C4-2B (cell line): ENCODE measurements around the gene ID3.

Source experiments
- H3K27ac ChIP-seq: fragments of 450-650 bp; 2 replicates; pipeline ENCODE4 v1.5.1; 2017
- ZFX ChIP-seq: fragments of 450-650 bp; IDR thresholded peaks from 2 replicates; pipeline ENCODE4 v1.6.1; 2017
- TF ChIP-seq, protein P1 (sequence below): fragments of 450-650 bp; conservative IDR thresholded peaks from 2 replicates; pipeline ENCODE4 v1.5.1; 2017; ENCODE audit warnings: mild to moderate bottlenecking

Gene ID3

DNA sequence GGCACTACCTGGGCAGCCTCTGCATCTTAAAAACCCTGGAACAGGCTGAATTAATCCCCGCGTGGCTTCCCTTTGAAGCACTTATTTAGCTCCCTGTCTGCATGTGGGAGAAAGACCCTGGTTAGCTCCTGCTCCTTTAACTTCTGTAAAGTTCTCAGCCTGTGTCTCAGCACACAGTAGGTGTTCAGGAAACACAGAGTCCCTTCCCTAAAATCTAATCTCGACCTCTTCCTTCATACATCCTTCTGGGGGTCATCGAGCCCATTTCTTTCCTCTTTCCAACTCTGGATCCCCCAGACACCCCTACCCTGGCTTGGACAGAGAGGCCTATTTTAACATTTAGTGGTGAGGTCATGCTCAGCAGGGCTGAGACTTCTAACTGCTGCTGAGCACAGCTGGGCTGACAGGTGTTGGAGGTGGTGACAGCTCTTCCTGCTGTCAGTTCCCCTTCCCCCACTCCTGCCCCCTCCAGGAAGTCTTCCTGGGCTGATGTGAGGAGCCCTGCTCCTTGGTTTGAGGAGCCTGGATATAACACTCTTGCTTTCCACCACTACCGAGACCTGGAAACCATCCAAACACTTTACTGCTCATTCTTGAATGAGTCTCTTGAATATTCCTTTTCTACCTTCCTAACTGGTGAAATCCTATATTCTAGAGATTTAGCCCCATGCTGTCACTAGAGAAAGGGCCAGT is 33.6 kb downstream of the ID3 start:
- TF ChIP-seq, protein P1, sequence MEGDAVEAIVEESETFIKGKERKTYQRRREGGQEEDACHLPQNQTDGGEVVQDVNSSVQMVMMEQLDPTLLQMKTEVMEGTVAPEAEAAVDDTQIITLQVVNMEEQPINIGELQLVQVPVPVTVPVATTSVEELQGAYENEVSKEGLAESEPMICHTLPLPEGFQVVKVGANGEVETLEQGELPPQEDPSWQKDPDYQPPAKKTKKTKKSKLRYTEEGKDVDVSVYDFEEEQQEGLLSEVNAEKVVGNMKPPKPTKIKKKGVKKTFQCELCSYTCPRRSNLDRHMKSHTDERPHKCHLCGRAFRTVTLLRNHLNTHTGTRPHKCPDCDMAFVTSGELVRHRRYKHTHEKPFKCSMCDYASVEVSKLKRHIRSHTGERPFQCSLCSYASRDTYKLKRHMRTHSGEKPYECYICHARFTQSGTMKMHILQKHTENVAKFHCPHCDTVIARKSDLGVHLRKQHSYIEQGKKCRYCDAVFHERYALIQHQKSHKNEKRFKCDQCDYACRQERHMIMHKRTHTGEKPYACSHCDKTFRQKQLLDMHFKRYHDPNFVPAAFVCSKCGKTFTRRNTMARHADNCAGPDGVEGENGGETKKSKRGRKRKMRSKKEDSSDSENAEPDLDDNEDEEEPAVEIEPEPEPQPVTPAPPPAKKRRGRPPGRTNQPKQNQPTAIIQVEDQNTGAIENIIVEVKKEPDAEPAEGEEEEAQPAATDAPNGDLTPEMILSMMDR, result no peak
- H3K27ac ChIP-seq, result no peak overlapping the region

DNA sequence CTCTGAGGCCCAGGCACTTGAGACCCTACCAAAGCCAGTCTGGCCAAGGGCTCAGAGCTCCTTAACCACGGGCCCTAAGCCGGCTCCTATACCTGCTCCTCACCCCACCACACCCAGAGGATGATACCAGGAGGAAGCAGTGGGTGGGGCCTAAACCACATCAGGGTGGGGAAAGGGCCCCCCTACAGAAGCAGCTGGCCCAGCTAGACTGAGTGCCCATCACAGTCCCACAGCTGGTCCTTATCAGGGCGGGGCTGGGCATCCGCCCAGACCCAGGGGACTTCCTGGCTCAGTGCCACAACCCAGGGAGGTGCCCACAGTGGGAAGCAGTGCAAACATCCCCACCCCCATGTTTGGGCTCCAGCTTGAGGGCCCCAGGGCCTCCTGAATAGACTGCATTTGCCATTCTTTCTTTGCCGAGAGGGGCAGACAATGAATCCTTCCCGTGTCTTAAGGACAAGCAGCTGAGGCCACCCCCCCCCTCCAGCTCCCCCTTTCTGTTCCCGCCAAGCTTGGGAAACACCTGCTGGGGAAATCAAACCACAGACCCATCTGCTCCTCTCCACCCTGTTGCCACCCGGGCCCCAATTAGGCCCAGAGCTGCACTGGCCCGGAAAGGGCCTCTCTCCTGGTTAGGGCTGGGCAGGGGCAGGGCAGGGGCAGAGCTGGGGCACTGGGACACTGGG is 34.4 kb downstream of the ID3 start:
- H3K27ac ChIP-seq, result no peak overlapping the region
- TF ChIP-seq ZFX, result no peak
- TF ChIP-seq, protein P1, result no peak

GRCh38 chr1:23524163-23524562 is 35.1 kb downstream of the ID3 start:
- H3K27ac ChIP-seq, result no peak overlapping the region
- TF ChIP-seq, protein P1, result no peak
- no peak for TF ChIP-seq ZFX

- no peak for TF ChIP-seq ZFX
- TF ChIP-seq, protein P1, result no peak
- H3K27ac ChIP-seq, result no peak overlapping the region
Observed at GRCh38 chr1:23522244-23522982, 36.9 kb downstream of the ID3 start.

DNA sequence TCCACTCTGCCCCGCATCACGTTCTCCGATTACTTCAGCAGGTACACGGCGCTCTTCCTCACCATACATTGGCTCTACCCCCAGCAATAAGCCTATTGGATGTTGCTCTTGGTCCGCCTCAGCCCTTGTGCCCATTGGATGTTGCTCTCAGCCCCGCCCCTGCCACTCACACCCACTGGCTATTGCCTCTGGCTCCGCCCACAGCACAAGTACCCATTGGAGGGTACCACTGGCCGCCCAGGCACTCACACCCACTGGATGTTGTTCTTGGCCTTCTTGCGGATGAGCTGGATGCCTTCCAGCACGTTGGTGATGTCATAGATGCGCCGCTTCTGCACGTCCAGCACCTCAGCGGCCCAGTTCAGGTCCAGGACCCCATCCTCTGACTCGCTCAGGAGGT is 37.7 kb downstream of the ID3 start:
- no peak for TF ChIP-seq ZFX
- TF ChIP-seq, protein P1, result no peak
- no peak overlapping the region for H3K27ac ChIP-seq

GRCh38 chr1:23517581-23517980 is 41.7 kb downstream of the ID3 start:
- H3K27ac ChIP-seq, result no peak overlapping the region
- no peak for TF ChIP-seq ZFX
- TF ChIP-seq, protein P1, result no peak

DNA sequence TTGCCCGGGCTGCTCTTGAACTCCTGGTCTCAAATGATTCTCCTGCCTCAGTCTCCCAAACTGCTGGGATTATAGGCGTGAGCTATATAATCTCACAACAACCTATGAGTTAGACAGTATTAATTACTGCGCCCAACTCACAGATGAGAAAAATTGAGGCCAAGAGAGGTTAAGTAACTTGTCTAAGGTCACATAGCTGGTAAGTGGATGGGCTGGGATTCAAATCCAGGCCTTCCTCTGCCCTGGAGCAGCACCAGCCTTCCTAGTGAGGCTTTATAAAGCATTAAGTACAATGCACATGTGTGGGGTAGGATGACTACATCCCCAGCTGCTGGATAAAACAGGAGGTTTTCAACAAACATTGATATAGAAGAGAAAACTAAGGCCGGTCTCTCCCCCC is 43.4 kb downstream of the ID3 start:
- H3K27ac ChIP-seq, result no peak overlapping the region
- TF ChIP-seq, protein P1, result no peak
- TF ChIP-seq ZFX, result no peak
